ENCODE data around the gene GALNT17. TPM values are rescaled to one million over a fixed set of nuclear protein-coding genes. Genes with fewer than 3 reads are reported as not detected.

GALNT17 gene
- total RNA-seq, 2 donors from 2014 or later, result 46.7 to 58.1 TPM

DNA sequence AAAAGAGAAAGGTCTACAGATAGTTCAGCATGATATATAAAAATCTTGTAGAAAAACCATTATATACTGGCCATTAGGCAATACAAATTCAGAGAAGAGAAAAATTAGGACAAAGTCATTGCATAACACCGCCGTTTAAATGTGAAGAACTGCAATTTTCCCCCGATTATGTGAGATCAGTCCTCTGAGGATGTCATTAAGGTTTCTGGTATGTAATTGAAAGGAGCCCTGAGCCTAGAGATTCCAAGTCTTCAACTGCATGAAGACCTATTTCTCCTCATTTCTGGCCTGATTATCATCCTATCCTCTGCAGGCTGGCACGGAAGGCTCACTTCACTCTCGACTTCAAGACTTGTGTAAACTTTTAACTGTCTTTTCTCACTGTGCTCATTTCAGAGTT is 395.3 kb downstream of the GALNT17 start:
- TF ChIP-seq POLR2A (IDR thresholded peaks at IDR 0.05), result no peak
- TF ChIP-seq POLR2AphosphoS5 (IDR thresholded peaks at IDR 0.05), result no peak
- TF ChIP-seq CTCF (IDR thresholded peaks at IDR 0.05), result no peak
- no peak for DNase-seq (ENCODE audit: low spot score)
- WGBS, result 49% methylated on average over 5 of the region's 5 CpGs
- no peaks in the 10 kb centered on the region for H3K36me3 ChIP-seq
- H3K4me3 ChIP-seq, result no peak overlapping the region
- no peak overlapping the region for H3K27ac ChIP-seq
- intact Hi-C loops (cut with DNase I), result no loop called here
- no peaks in the 10 kb centered on the region for H3K9me3 ChIP-seq
- no peaks in the 10 kb centered on the region for H3K27me3 ChIP-seq (replicated peaks; ENCODE audit: insufficient read depth)
- no peaks in the 10 kb centered on the region for H3K4me1 ChIP-seq (replicated peaks)

DNA sequence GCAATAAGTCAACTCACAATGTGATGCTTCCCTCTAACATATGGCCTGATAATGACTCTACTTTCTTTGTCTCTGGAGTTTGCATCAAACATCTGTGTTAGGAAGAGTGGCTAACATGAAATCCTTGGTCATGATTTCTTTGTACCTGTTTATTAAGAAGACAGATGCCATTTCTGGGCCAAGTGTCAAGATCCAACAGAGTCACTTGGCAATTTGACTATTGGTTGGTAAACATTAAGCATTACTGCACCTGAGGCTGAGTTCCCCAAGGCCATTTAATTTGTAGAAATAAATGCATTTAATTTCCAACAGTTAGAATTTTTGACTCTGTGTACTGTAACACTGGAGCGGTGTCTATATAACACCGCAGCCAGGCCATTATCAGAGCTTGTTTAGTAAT is 403.7 kb downstream of the GALNT17 start:
- no peak for DNase-seq (ENCODE audit: low spot score)

DNA sequence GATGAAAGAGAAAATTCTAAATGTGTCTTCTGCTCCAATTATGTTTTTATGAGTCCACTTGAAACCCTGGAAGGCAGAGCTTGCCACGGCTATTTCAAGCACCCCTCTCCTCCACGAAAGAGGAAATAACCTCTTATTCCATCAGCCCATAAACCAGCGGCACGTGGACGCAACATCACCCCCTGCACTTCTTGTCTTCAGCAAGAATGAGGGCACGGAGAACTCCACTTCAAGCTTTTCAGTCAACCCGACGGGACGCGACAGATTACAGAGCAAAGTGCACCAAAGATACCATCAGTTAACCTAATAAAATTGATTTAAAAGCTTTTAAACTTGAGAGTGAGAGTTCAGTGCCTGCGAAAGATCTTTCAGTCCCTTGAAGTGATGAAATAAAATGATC is 406.3 kb downstream of the GALNT17 start:
- TF ChIP-seq CTCF (IDR thresholded peaks at IDR 0.05) (no peak), POLR2AphosphoS5 (IDR thresholded peaks at IDR 0.05) (peak; percentile 13)
- no peaks in the 10 kb centered on the region for H3K27me3 ChIP-seq (replicated peaks; ENCODE audit: insufficient read depth)
- WGBS, result 13% methylated on average over 11 of the region's 11 CpGs
- no peaks in the 10 kb centered on the region for H3K9me3 ChIP-seq
- intact Hi-C loops (cut with DNase I), result no loop called here
- H3K27ac ChIP-seq, result no peak overlapping the region
- H3K36me3 ChIP-seq, result no peaks in the 10 kb centered on the region
- no peak for DNase-seq (ENCODE audit: low spot score)
- no peaks in the 10 kb centered on the region for H3K4me1 ChIP-seq (replicated peaks)
- H3K4me3 ChIP-seq, result no peak overlapping the region

More for the DNA sequence above, 403.7 kb downstream of the GALNT17 start:
- Histone ChIP-seq H3K36me3 (no peaks in the 10 kb centered on the region), H3K4me1 (replicated peaks) (no peaks in the 10 kb centered on the region), H3K27me3 (replicated peaks; ENCODE audit: insufficient read depth) (no peaks in the 10 kb centered on the region), H3K4me3 (no peak overlapping the region), H3K9me3 (no peaks in the 10 kb centered on the region), H3K27ac (no peak overlapping the region)
- TF ChIP-seq POLR2A (IDR thresholded peaks at IDR 0.05) (no peak), POLR2AphosphoS5 (IDR thresholded peaks at IDR 0.05) (no peak), CTCF (IDR thresholded peaks at IDR 0.05) (no peak)
- intact Hi-C loops (cut with DNase I), result no loop called here
- 79% methylated on average over 2 of the region's 2 CpGs for WGBS

DNA sequence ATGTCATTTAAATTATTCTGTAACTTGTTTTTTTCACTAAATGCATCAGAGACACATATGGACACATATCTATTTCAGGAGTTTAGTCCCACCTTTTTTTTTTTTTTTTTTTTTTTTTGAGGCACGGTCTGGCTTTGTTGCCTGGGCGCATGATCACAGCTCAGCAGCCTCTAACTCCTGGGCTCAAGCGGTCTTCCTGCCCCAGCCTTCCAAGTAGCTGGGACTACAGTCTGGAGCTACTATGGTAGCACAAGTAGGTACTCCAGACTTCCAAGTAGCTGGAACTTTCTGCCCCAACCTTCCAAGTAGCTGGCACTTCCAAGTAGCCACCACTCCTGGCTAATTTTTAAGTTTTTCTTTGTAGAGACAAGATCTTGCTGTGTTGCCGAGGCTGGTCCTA is 407.7 kb downstream of the GALNT17 start:
- H3K36me3 ChIP-seq, result no peaks in the 10 kb centered on the region
- H3K27ac ChIP-seq, result no peak overlapping the region
- TF ChIP-seq POLR2A (IDR thresholded peaks at IDR 0.05) (no peak), CTCF (IDR thresholded peaks at IDR 0.05) (no peak), POLR2AphosphoS5 (IDR thresholded peaks at IDR 0.05) (no peak)
- H3K4me1 ChIP-seq (replicated peaks), result no peaks in the 10 kb centered on the region
- no peaks in the 10 kb centered on the region for H3K9me3 ChIP-seq
- no peak overlapping the region for H3K4me3 ChIP-seq
- H3K27me3 ChIP-seq (replicated peaks; ENCODE audit: insufficient read depth), result no peaks in the 10 kb centered on the region
- 87% methylated on average over 4 of the region's 4 CpGs for WGBS
- DNase-seq (ENCODE audit: low spot score), result no peak
- intact Hi-C loops (cut with DNase I), result no loop called here

DNA sequence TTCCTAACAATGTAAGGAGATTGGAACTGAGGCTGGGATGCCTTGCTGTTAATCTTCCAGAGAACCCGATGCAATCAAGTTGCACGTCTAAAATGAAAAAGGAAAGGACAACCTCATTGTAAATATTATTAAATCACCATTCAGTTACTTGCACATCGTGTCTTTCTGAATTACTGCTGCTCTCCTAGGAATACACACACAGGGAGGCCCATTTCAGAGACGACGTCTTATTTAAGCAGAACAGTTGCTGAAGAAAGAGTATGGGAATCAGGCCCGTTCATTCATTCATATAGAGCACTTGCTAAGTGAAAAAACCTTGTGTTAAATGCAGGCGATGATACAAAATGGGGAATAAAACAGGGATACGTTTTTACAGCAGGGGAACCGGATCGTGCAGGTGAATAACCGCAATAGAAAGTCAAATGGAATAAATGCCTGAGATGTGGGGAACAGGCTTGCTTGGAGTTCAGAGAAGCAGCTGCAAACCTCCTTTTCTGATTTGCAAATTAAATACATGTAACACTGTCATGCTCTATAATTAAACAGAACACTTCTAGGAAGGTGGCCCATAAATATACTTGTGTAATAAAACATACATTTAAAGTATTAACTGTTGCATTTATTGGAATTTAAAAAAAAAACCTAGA is 409.9 kb downstream of the GALNT17 start:
- Histone ChIP-seq H3K4me3 (no peak overlapping the region), H3K36me3 (no peaks in the 10 kb centered on the region), H3K4me1 (replicated peaks) (no peaks in the 10 kb centered on the region), H3K27ac (no peak overlapping the region), H3K27me3 (replicated peaks; ENCODE audit: insufficient read depth) (no peaks in the 10 kb centered on the region), H3K9me3 (no peaks in the 10 kb centered on the region)
- intact Hi-C loops (cut with DNase I), result no loop called here
- WGBS, result 72% methylated on average over 11 of the region's 11 CpGs
- DNase-seq (ENCODE audit: low spot score), result no peak
- TF ChIP-seq POLR2AphosphoS5 (IDR thresholded peaks at IDR 0.05) (no peak), POLR2A (IDR thresholded peaks at IDR 0.05) (no peak), CTCF (IDR thresholded peaks at IDR 0.05) (no peak)

Measured in prostate gland (tissue), 2 donors.